OCI-LY7 (cell line): ENCODE measurements around the gene DUOX1.

ENCODE experiments used
- CTCF ChIP-seq: fragments of 200-600 bp; sonication (generic); conservative IDR thresholded peaks from 2 replicates; pipeline ENCODE4 v1.5.1; 2014; ENCODE audit warnings: mild to moderate bottlenecking, antibody characterized with exemption, low read length, moderate library complexity, mixed read lengths
- EZH2phosphoT487 ChIP-seq: fragments of 200-600 bp; sonication (generic); IDR thresholded peaks from 2 replicates; pipeline ENCODE4 v1.6.1; 2018; ENCODE audit warnings: low read depth, borderline replicate concordance, mild to moderate bottlenecking, mixed run types, antibody characterized with exemption, low read length, moderate library complexity, mixed read lengths

- no peak for TF ChIP-seq CTCF
- TF ChIP-seq EZH2phosphoT487 = no peak
Observed at GRCh38 chr15:45171912-45172311, 42.1 kb downstream of the DUOX1 start.
